ENCODE measurements around the gene EDRF1. TPM values are rescaled to one million over a fixed set of nuclear protein-coding genes. Genes with fewer than 3 reads are reported as not detected.

Gene EDRF1
- total and polyA plus RNA-seq, 2 of the 8 experiments (the other 6 are each of a cell fraction or from before 2014, with no cell fraction given), result 19.9 to 37.8 TPM

- 94% methylated on average over 30 of the region's 32 CpGs; no CpG with 5 or more reads in 1 of the 2 experiments for WGBS, 2 experiments (ENCODE audit: extremely low coverage in 1 of 2, insufficient coverage in 1 of 2, insufficient read length in 1 of 2, insufficient replicate concordance in 2 of 2, low coverage in 1 of 2, low lambda C conversion rate in 2 of 2, missing lambda C conversion rate in 1 of 2)
- ChIA-PET POLR2A (ENCODE audit: partially characterized antibody) (no interaction called here), CTCF (ENCODE audit: partially characterized antibody) (interaction anchor here (1.0 kb wide), 1 partner anchor 10 kb away, joined by 3 read pairs; no protein-coding TSS in a partner anchor)
- no peak overlapping the region for H2AK5ac ChIP-seq (ENCODE audit: low read depth, low read length)
- H3K79me2 ChIP-seq (ENCODE audit: control insufficient read depth in 1 of 2, insufficient read depth in 2 of 2, low read length in 2 of 2), result no peaks in the 10 kb centered on the region
- H4K8ac ChIP-seq (ENCODE audit: extremely low read depth, insufficient read depth, low read length), result peak overlapping the region; percentile 16; the same call in 1 of the 2 replicates
- H2BK120ac ChIP-seq (replicated peaks; ENCODE audit: low read depth, low read length), result no peak overlapping the region
- H3K79me1 ChIP-seq (ENCODE audit: low read depth, low read length), result no peaks in the 10 kb centered on the region
- H4K20me1 ChIP-seq (replicated peaks in 1 of 2; ENCODE audit: control insufficient read depth in 1 of 2, insufficient read depth in 2 of 2, low read length in 2 of 2), result no peaks in the 10 kb centered on the region
- no peak overlapping the region for H3K14ac ChIP-seq (ENCODE audit: insufficient read length)
- no peak for TF ChIP-seq POU5F1 (IDR thresholded peaks at IDR 0.05; ENCODE audit: low read depth, low read length)
- no peak for TF ChIP-seq SIN3A (conservative IDR thresholded peaks at IDR 0.05 in 1 of 2, IDR thresholded peaks at IDR 0.05 in 1 of 2; ENCODE audit: low read depth in 1 of 2, low read length in 2 of 2)
- no peak overlapping the region for H3K27ac ChIP-seq (ENCODE audit: low read depth, low read length)
- no peak overlapping the region for H3K18ac ChIP-seq (ENCODE audit: extremely low read depth, low read length)
- H2BK20ac ChIP-seq (ENCODE audit: low read length), result no peak overlapping the region
- no peak overlapping the region for H3K56ac ChIP-seq (replicated peaks; ENCODE audit: insufficient read length, low read depth, low read length)
- no peak overlapping the region for H3K23ac ChIP-seq (ENCODE audit: insufficient read length)
- no peak overlapping the region for H2BK15ac ChIP-seq (ENCODE audit: low read length)
- no peaks in the 10 kb centered on the region for H3K4me1 ChIP-seq (replicated peaks in 1 of 4; ENCODE audit: control insufficient read depth in 3 of 4, insufficient read depth in 4 of 4, low read length in 3 of 4)
- no peak for FAIRE-seq
- no peak overlapping the region for H2BK5ac ChIP-seq (ENCODE audit: low read depth, low read length)
- no peak overlapping the region for H2BK12ac ChIP-seq (ENCODE audit: low read depth, low read length)
- H4K5ac ChIP-seq (ENCODE audit: insufficient read length, low read depth, low read length), result no peak overlapping the region
- H3K9me3 ChIP-seq (ENCODE audit: insufficient read depth in 2 of 2, low read depth in 1 of 2, low read length in 1 of 2), result no peaks in the 10 kb centered on the region
- H3K4me3 ChIP-seq (ENCODE audit: extremely low read depth in 1 of 4, insufficient read depth in 2 of 4, low read depth in 3 of 4, low read length in 4 of 4), result no peak overlapping the region
- H3K9ac ChIP-seq (replicated peaks in 1 of 4; ENCODE audit: extremely low read depth in 1 of 4, low read depth in 3 of 4, low read length in 3 of 4), result no peak overlapping the region
- H3K23me2 ChIP-seq (ENCODE audit: low read depth, low read length), result no peaks in the 10 kb centered on the region
- H3K4ac ChIP-seq (replicated peaks; ENCODE audit: insufficient read length, low read depth, low read length), result no peak overlapping the region
- H3K4me2 ChIP-seq (ENCODE audit: insufficient read depth in 1 of 2, low read depth in 2 of 2, low read length in 2 of 2), result no peak overlapping the region
- H3K36me3 ChIP-seq (ENCODE audit: control insufficient read depth in 2 of 4, insufficient read depth in 4 of 4, low read length in 3 of 4), result no peaks in the 10 kb centered on the region
- DNase-seq (ENCODE audit: low read depth in 1 of 2, low spot score in 2 of 2), result no peak
- H4K91ac ChIP-seq (replicated peaks; ENCODE audit: insufficient read length, low read length), result no peak overlapping the region
- H2AFZ ChIP-seq (ENCODE audit: low read length), result no peak overlapping the region
- no peaks in the 10 kb centered on the region for H3K27me3 ChIP-seq (replicated peaks in 1 of 4; ENCODE audit: control insufficient read depth in 3 of 4, extremely low read depth in 1 of 4, insufficient read depth in 3 of 4, low read length in 3 of 4)
Observed at GRCh38 chr10:125774581-125775191, 55.2 kb downstream of the EDRF1 start.
